ENCODE results near the gene PAX6.

The PAX6 gene

GRCh38 chr11:31815711-31816467 is 4.8 kb upstream of the PAX6 start:
- DNase-seq (ENCODE audit: extremely low read depth, low read depth) = no peak
- TF ChIP-seq CTCF (IDR thresholded peaks at IDR 0.05; ENCODE audit: low read depth, low read length, missing control alignments) = no peak
- H3K4me3 ChIP-seq (replicated peaks; ENCODE audit: low read depth, low read length) = no peak overlapping the region

GRCh38 chr11:31814176-31814868 is 3.2 kb upstream of the PAX6 start:
- TF ChIP-seq CTCF (IDR thresholded peaks at IDR 0.05; ENCODE audit: low read depth, low read length, missing control alignments) = no peak
- no peak overlapping the region for H3K4me3 ChIP-seq (replicated peaks; ENCODE audit: low read depth, low read length)
- DNase-seq (ENCODE audit: extremely low read depth, low read depth) = no peak

- no peak for TF ChIP-seq CTCF (IDR thresholded peaks at IDR 0.05; ENCODE audit: low read depth, low read length, missing control alignments)
- H3K4me3 ChIP-seq (replicated peaks; ENCODE audit: low read depth, low read length) = no peak overlapping the region
Observed at GRCh38 chr11:31813391-31814175, 2.5 kb upstream of the PAX6 start.

GRCh38 chr11:31812383-31813381 is 1.6 kb upstream of the PAX6 start:
- peak overlapping the region; percentile 26 for H3K4me3 ChIP-seq (replicated peaks; ENCODE audit: low read depth, low read length)
- no peak for TF ChIP-seq CTCF (IDR thresholded peaks at IDR 0.05; ENCODE audit: low read depth, low read length, missing control alignments)
- no peak for DNase-seq (ENCODE audit: extremely low read depth, low read depth)

More at GRCh38 chr11:31813391-31814175, 2.5 kb upstream of the PAX6 start:
- DNase-seq (ENCODE audit: extremely low read depth, low read depth) = no peak

- 0 out of 2 replicates have a peak overlapping the region, but pooled peaks have one; percentile 3 for H3K4me3 ChIP-seq (replicated peaks; ENCODE audit: low read depth, low read length)
Observed at GRCh38 chr11:31809857-31810778, 1.0 kb downstream of the PAX6 start.

More at GRCh38 chr11:31809857-31810778, 1.0 kb downstream of the PAX6 start:
- no peak for DNase-seq (ENCODE audit: extremely low read depth, low read depth)
- no peak for TF ChIP-seq CTCF (IDR thresholded peaks at IDR 0.05; ENCODE audit: low read depth, low read length, missing control alignments)
